ELR (cell line): ENCODE data around the gene AKT3.
A peak's percentile ranks its signal among the peaks of the same experiment; 100 is the strongest.
"Not testable (repeated sequence)": the region's sequence is repeated elsewhere in the genome, so short reads cannot be mapped to it uniquely, and the experiment has no call there.

ENCODE experiments used
- DNase-seq: peaks from one replicate; pipeline ENCODE4 v3.0.0-alpha.2; 2015; ENCODE audit warnings: low read depth

AKT3 gene

GRCh38 chr1:243597383-243597782 is 252.7 kb downstream of the AKT3 start:
- peak; percentile 23 for DNase-seq

GRCh38 chr1:243596431-243597062 is 253.5 kb downstream of the AKT3 start:
- peak; percentile 94 for DNase-seq

- peak; percentile 78 for DNase-seq
These were observed 254.4 kb downstream of the AKT3 start for GRCh38 chr1:243595527-243596210.

GRCh38 chr1:243594455-243594854 is 255.6 kb downstream of the AKT3 start:
- no peak for DNase-seq

- not testable (repeated sequence) for DNase-seq
These were observed 260.8 kb downstream of the AKT3 start for GRCh38 chr1:243589286-243589685.

- DNase-seq = no peak
These were observed 262.1 kb downstream of the AKT3 start for GRCh38 chr1:243587823-243588560.

- DNase-seq = no peak
These were observed 262.8 kb downstream of the AKT3 start for GRCh38 chr1:243587285-243587684.

- DNase-seq = no peak
These were observed 264.1 kb downstream of the AKT3 start for GRCh38 chr1:243585982-243586381.

- peak; percentile 41 for DNase-seq
These were observed 267.7 kb downstream of the AKT3 start for GRCh38 chr1:243582326-243582725.

GRCh38 chr1:243580984-243581383 is 269.1 kb downstream of the AKT3 start:
- DNase-seq = no peak

GRCh38 chr1:243580072-243580471 is 270.0 kb downstream of the AKT3 start:
- peak; percentile 23 for DNase-seq

DNA sequence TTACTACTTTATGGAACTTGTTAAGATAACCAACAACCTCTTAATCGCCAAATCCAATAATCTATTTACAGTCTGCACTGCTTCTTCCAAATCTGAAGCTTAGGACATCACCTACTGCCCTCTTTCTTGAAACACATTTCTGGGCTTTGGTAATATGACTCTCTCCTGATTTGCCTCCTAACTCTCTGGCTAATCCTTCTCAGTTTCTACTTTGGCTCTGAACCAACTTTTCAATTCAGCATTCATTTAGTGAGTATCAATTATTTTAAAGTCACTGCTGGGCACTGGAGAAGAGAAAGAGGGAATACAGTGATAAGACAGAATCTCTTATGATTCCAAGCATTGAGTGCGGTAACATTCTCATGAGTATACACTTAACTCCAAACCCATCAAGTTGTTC is 275.0 kb downstream of the AKT3 start:
- no peak for DNase-seq

GRCh38 chr1:243572940-243573339 is 277.1 kb downstream of the AKT3 start:
- no peak for DNase-seq

DNA sequence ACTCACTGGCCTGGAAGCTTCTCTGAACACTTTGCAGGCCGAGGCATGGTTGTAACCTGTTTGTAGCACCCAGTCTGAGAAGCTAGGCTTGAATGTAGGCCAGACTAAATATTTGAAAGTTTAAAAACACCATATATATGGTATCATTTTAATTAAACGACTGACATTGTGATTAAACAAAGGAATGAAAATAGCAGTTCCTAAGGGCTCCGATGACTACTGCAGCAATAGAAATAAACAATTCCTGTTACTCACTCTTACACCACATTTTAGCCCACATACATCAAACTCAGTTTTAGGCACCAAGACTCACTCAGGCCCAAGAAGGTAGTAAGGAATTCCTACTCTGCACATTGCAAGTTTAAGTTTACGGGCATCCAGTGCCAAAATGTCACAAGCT is 281.2 kb downstream of the AKT3 start:
- peak; percentile 73 for DNase-seq

DNA sequence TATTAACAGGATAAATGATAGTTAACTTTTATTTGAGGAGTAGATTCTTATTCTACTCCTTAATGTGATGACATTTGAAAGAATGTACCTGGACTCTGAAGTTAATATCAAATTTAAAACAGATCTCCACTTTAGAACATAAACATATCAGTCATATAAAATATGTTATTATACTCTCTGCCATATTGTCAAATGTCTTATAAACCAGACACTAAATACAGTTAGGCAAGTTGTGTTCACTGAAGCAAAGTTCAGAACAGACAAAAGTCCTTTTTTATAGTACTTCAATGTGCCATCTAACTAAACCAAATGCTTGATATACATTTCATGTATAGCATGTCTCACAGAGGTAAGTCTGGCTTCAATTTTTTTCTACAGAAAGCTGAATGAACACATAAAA is 285.2 kb downstream of the AKT3 start:
- DNase-seq = no peak

DNA sequence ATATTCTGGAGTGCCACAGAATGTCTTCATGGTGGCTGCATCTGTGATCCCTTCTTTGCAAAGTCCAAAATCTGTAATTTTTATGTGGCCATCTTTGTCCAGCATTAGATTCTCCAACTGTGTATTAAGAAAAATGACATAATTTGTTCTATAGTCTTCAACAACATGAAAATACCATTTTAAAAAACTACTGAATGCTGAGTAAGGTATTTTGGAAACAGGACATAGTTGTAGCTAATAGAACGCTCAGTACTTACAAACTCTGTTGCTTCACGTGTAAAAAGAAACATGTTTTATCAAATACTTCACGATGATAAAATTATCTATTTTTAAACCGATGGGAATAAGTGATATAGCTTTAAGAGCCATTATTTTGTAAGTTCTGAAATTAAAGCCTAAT is 286.3 kb downstream of the AKT3 start:
- no peak for DNase-seq

DNA sequence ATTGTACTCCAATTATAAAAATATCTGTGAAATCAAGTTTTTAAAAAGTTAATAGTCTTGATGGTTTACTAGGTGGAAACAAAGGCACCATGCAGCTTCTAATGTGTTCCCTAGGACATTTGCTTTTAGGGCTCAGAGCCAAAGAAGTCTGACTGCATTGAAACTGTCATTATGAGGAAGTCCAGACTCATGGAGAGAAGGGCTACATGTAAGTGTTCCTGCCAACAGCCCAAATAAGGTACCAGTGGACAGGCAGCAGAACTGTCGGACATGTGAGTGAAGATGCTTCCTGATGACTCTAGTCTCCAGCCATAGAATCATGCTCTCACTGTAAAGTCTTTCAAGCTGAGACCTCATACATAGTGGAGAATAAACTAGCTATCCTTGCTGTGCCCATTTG is 287.6 kb downstream of the AKT3 start:
- DNase-seq = no peak

GRCh38 chr1:243561588-243562319 is 288.3 kb downstream of the AKT3 start:
- no peak for DNase-seq

DNA sequence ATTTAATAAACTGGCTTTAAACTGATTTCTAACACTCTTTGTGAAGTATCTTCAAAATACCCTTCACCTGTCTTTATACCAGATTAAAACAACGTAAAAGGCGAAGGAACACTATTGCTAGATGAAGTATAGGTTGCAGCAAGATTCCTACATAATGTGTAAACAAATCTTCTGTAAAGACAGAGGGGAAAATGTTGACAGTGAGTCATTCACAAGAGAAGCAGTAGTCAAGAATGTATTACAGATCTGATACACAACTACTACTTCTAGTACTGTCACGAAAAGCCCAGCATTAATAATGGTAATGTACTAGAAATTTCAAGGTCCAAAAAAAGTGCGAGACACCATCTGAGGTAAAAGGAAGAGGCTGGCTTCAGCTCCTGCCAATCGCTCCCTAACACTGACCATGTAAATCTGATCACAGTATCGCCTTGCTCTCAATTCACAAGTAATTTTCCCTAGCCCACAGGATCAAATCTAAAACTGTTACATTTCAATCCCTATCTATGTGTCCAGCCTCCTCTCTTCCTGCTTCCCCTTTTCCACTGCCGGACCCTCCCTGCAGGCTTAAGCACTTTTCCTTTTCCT is 290.4 kb downstream of the AKT3 start:
- DNase-seq = peak; percentile 72

GRCh38 chr1:243558576-243558975 is 291.5 kb downstream of the AKT3 start:
- no peak for DNase-seq

- DNase-seq = no peak
These were observed 292.2 kb downstream of the AKT3 start for GRCh38 chr1:243557866-243558265.

DNA sequence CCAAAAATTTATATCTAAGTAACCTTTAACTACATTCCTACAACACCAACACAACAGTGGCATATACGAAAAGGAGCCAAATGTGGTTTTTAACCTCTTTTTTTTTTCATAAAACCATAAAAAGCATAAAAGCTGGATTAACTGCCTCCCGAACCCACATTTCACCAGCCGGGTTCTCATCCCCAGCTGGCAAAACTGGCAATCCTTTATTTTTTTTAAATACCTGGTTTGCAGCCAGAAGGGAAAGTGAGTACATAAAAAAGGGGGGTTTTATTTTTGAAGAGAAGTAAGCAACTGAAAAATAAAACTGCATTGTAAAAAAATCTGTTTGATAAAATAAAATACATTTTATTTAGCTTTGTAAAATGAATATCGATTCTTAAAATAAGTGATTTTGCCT is 295.4 kb downstream of the AKT3 start:
- no peak for DNase-seq
